GM12801 (cell line): ENCODE data around the gene MBOAT1.

Source experiments
- CTCF ChIP-seq: IDR thresholded peaks from one replicate; pipeline ENCODE4 v1.5.1; 2011; ENCODE audit warnings: control low read depth; ENCODE audit not compliant: insufficient read length; ENCODE audit errors: extremely low read depth

Gene MBOAT1

GRCh38 chr6:20207088-20207418, 5.2 kb downstream of the MBOAT1 start:
- TF ChIP-seq CTCF: no peak

- TF ChIP-seq CTCF: no peak
Observed at GRCh38 chr6:20205722-20206161, 6.5 kb downstream of the MBOAT1 start.

- TF ChIP-seq CTCF: no peak
Observed at GRCh38 chr6:20204512-20204894, 7.8 kb downstream of the MBOAT1 start.

- no peak for TF ChIP-seq CTCF
Observed at GRCh38 chr6:20203561-20204511, 8.4 kb downstream of the MBOAT1 start.

- no peak for TF ChIP-seq CTCF
Observed at GRCh38 chr6:20202699-20203302, 9.5 kb downstream of the MBOAT1 start.

GRCh38 chr6:20202324-20202658, 10.0 kb downstream of the MBOAT1 start:
- no peak for TF ChIP-seq CTCF

GRCh38 chr6:20200761-20201630, 11.3 kb downstream of the MBOAT1 start:
- TF ChIP-seq CTCF: no peak
